ENCODE measurements around the gene IFNGR2. TPM values are rescaled to one million over a fixed set of nuclear protein-coding genes. Genes with fewer than 3 reads are reported as not detected.

Gene IFNGR2
- polyA plus RNA-seq, 1 of the 3 experiments (the other 2 are of a cell fraction): 92.4 TPM

GRCh38 chr21:33360881-33361602 lies 42.2 kb upstream of the IFNGR2 start:
- no peak overlapping the region for H2AFZ ChIP-seq (ENCODE audit: low read depth)
- H3K79me2 ChIP-seq (ENCODE audit: insufficient read depth): no peaks in the 10 kb centered on the region
- no peaks in the 10 kb centered on the region for H4K20me1 ChIP-seq (ENCODE audit: insufficient read depth)
- H3K9me2 ChIP-seq: no peaks in the 10 kb centered on the region
- POLR2A ChIA-PET: interaction anchor here (1.0 to 1.1 kb wide), 2 partner anchors 36 to 161 kb away, joined by 3 to 4 read pairs; partner anchors contain the start of gene IFNAR1
- H3F3A ChIP-seq (replicated peaks; ENCODE audit: insufficient read depth): peaks cover 28% of the 10 kb centered on the region
- H3K4me2 ChIP-seq: peak overlapping the region; percentile 67
- DNase-seq: peak; percentile 71
- H3K9me3 ChIP-seq: no peaks in the 10 kb centered on the region
- H3K27ac ChIP-seq (ENCODE audit: low read depth in 2 of 2, low read length in 1 of 2): peak overlapping the region; percentile 56 to 87; a peak in 3 of 4 replicates
- peak overlapping the region; percentile 21 to 29; a peak in 2 of 4 replicates for H3K4me3 ChIP-seq (ENCODE audit: low read depth in 2 of 2, low read length in 1 of 2)
- TF ChIP-seq EZH2phosphoT487 (IDR thresholded peaks at IDR 0.05; ENCODE audit: borderline replicate concordance, low read depth) (no peak), RAD21 (IDR thresholded peaks at IDR 0.05; ENCODE audit: low read length) (peak; percentile 63), USF2 (IDR thresholded peaks at IDR 0.05; ENCODE audit: borderline replicate concordance, low read depth, low read length) (no peak), REST (IDR thresholded peaks at IDR 0.05; ENCODE audit: low read depth, low read length) (no peak), EP300 (IDR thresholded peaks at IDR 0.05; ENCODE audit: borderline replicate concordance in 1 of 2, low read depth in 1 of 2, low read length in 1 of 2) (peak in 1 of 2 experiments; percentile 22; a peak in 1 of 4 replicates), USF1 (IDR thresholded peaks at IDR 0.05; ENCODE audit: borderline replicate concordance, low read depth) (no peak), ELF1 (IDR thresholded peaks at IDR 0.05) (no peak), CTCF (IDR thresholded peaks at IDR 0.05) (peak; percentile 92), IRF3 (IDR thresholded peaks at IDR 0.05; ENCODE audit: low read depth, low read length) (no peak), SMC3 (IDR thresholded peaks at IDR 0.05; ENCODE audit: low read depth, low read length) (peak; percentile 67), RCOR1 (IDR thresholded peaks at IDR 0.05; ENCODE audit: low read length) (0 out of 2 replicates have a peak, but pooled peaks have one; percentile 14), POLR2AphosphoS5 (IDR thresholded peaks at IDR 0.05; ENCODE audit: low read depth, low read length) (no peak), PBX3 (IDR thresholded peaks at IDR 0.05) (no peak), JUND (IDR thresholded peaks at IDR 0.05) (peak; percentile 26; the same call in 1 of the 2 replicates), RFX5 (IDR thresholded peaks at IDR 0.05; ENCODE audit: low read length) (no peak), YY1 (IDR thresholded peaks at IDR 0.05; ENCODE audit: low read depth) (0 out of 2 replicates have a peak, but pooled peaks have one; percentile 31), TCF12 (IDR thresholded peaks at IDR 0.05) (peak; percentile 87), FOSL2 (IDR thresholded peaks at IDR 0.05; ENCODE audit: borderline replicate concordance, low read depth) (peak; percentile 12; the same call in 1 of the 2 replicates)
- 19% methylated on average over 14 of the region's 14 CpGs for WGBS (ENCODE audit: low lambda C conversion rate)
- H3K27me3 ChIP-seq (ENCODE audit: insufficient read depth): no peaks in the 10 kb centered on the region
- H3K9ac ChIP-seq: peak overlapping the region; percentile 11; the same call in 1 of the 2 replicates
- CTCF ChIA-PET: interaction anchor here (0.7 to 4.3 kb wide), 56 partner anchors 8 to 731 kb away, joined by 3 to 64 read pairs (median 6); partner anchors contain the start of genes IFNAR1, IFNAR2, IL10RB and TMEM50B
- peaks cover 5 to 11% of the 10 kb centered on the region in 2 experiments for H3K36me3 ChIP-seq (replicated peaks in 1 of 2; ENCODE audit: control insufficient read depth in 1 of 2, insufficient read depth in 2 of 2, low read length in 1 of 2)
- peaks cover 14% of the 10 kb centered on the region in 2 experiments; a peak in 3 of 4 replicates for H3K4me1 ChIP-seq (ENCODE audit: control insufficient read depth in 1 of 2, insufficient read depth in 2 of 2, low read depth in 1 of 2, low read length in 1 of 2)
